ENCODE measurements around the gene PCDHB13. TPM values are rescaled to one million over a fixed set of nuclear protein-coding genes. Genes with fewer than 3 reads are reported as not detected.

The PCDHB13 gene
- total RNA-seq, 1 donor from 2014 or later = 0.02 TPM

DNA sequence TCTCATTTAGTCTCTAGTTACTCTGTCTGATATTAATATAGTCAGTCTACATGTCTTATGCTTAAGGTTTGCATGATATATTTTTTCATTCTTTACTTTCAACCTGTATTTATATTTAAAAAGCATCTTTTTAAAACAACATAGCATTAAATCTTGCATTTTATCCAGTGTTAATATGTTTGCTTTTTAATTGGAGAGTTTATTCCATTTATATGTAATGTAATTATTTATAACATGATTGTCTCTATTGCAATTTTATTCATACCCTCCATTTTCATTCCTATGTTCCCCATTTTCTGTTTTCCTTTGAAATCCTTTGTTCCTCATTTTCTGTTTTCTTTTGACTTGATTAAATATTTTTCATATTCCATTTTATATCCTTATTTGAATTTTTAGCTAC lies 44.7 kb downstream of the PCDHB13 start:
- Mint-ChIP-seq H3K9me3 (peaks cover 78% of the 10 kb centered on the region), H3K4me1 (ENCODE audit: low read depth) (no peaks in the 10 kb centered on the region), H3K4me3 (ENCODE audit: low read depth) (no peak overlapping the region), H3K27me3 (ENCODE audit: low read depth) (no peaks in the 10 kb centered on the region), H3K36me3 (ENCODE audit: low read depth) (no peaks in the 10 kb centered on the region), H3K27ac (no peak overlapping the region)
- intact Hi-C loops (cut with micrococcal nuclease) = no loop called here
- no peak for DNase-seq (ENCODE audit: low spot score)

DNA sequence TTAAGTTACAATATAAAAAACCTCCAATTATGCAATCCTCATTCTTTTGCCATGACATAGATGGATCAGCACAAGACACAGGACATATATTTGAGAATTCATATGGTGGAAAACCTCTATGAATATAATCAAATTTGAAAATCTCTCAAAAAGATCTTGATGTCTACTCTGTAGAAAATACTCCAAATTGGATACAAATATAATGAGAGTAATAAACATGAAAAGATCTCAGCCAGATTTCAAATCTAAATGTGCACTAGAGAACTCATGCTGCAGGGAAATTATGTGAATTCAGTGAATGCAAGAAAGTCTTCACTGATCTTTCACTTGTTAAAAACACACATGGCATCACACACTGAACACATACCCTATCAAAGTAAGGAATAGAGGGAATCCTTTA lies 45.2 kb downstream of the PCDHB13 start:
- Mint-ChIP-seq H3K4me3 (ENCODE audit: low read depth) (no peak overlapping the region), H3K27ac (no peak overlapping the region), H3K36me3 (ENCODE audit: low read depth) (no peaks in the 10 kb centered on the region), H3K9me3 (peaks cover 80% of the 10 kb centered on the region), H3K4me1 (ENCODE audit: low read depth) (no peaks in the 10 kb centered on the region), H3K27me3 (ENCODE audit: low read depth) (no peaks in the 10 kb centered on the region)
- intact Hi-C loops (cut with micrococcal nuclease) = no loop called here
- DNase-seq (ENCODE audit: low spot score) = no peak

DNA sequence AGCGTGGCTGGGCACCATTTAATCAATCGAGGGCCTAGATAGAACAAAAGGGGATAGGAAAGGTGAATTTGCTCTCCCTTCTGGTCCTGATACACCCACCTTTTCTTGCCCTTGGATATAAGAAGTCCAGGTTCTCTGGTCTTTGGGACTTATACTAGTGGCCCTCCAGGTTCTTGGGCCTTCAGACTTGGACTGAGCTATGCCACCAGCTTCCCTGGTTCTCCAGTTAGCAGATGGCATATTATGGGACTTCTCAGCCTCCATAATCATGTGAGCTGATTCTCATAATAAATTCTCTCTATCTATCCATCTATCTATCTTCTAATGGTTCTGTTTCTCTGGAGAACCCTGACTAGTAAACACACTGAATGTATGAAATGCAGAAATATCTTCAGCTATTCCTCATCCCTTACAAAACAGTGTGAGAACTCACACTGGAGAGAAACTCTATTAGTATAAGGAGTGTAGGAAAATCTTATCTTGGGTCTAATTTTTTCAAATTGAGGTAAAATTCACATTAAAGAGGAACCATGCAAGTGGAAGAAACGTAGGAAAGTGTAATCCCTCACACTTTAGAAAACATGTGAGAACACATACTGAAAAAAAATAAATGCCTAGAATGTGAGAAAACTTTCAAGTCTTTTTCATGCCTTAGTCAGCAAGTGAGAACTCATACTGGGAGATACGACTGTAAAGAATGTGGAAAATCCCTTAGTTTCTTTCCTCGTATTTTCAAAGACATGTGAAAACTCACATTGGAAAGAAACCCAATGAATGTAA lies 46.9 kb downstream of the PCDHB13 start:
- Mint-ChIP-seq H3K4me3 (ENCODE audit: low read depth) (no peak overlapping the region), H3K9me3 (peaks cover 71% of the 10 kb centered on the region)

DNA sequence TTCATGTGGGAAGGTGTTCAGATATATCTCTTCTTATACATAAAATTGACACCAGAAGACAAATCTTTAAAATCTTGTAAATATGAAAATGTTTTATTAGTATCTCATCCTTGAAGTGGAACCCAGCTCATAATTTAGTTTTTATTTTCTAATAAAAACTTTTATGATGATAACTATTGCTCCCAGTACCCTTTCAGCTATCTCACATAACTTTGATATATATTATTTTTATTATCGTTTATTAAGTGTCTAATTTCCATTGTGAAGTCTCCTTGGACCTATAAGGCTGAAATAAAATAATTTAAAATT lies 47.5 kb downstream of the PCDHB13 start:
- H3K4me3 Mint-ChIP-seq (ENCODE audit: low read depth) = no peak overlapping the region
- no peak overlapping the region for H3K27ac Mint-ChIP-seq
- H3K27me3 Mint-ChIP-seq (ENCODE audit: low read depth) = no peaks in the 10 kb centered on the region
- H3K9me3 Mint-ChIP-seq = peaks cover 72% of the 10 kb centered on the region
- H3K36me3 Mint-ChIP-seq (ENCODE audit: low read depth) = no peaks in the 10 kb centered on the region
- no peak for DNase-seq (ENCODE audit: low spot score)
- intact Hi-C loops (cut with micrococcal nuclease) = no loop called here
- no peaks in the 10 kb centered on the region for H3K4me1 Mint-ChIP-seq (ENCODE audit: low read depth)

More for the DNA sequence above, 46.9 kb downstream of the PCDHB13 start:
- no peaks in the 10 kb centered on the region for H3K27me3 Mint-ChIP-seq (ENCODE audit: low read depth)
- intact Hi-C loops (cut with micrococcal nuclease) = no loop called here
- no peaks in the 10 kb centered on the region for H3K4me1 Mint-ChIP-seq (ENCODE audit: low read depth)
- no peak overlapping the region for H3K27ac Mint-ChIP-seq
- H3K36me3 Mint-ChIP-seq (ENCODE audit: low read depth) = no peaks in the 10 kb centered on the region
- no peak for DNase-seq (ENCODE audit: low spot score)

Other genes starting within 250 kb of the PCDHB13 start
- not detected in 2 replicates for gene PCDHAC2, start 247.4 kb upstream of the PCDHB13 start, total RNA-seq
- gene PCDHB1, start 162.5 kb upstream of the PCDHB13 start, total RNA-seq = not detected in 2 replicates
- 0.11 and 0.25 TPM in 2 replicates for gene PCDHB2, start 119.3 kb upstream of the PCDHB13 start, total RNA-seq
- gene PCDHB3, start 113.4 kb upstream of the PCDHB13 start, total RNA-seq = not detected in 2 replicates
- not detected in 2 replicates for gene PCDHB4, start 92.1 kb upstream of the PCDHB13 start, total RNA-seq
- gene PCDHB5, start 78.7 kb upstream of the PCDHB13 start, total RNA-seq = not detected in 2 replicates
- gene PCDHB6, start 63.9 kb upstream of the PCDHB13 start, total RNA-seq = not detected in 2 replicates
- 0.07 TPM in 1 of 2 replicates, not detected in the other for gene PCDHB7, start 41.3 kb upstream of the PCDHB13 start, total RNA-seq
- gene PCDHB8, start 36.1 kb upstream of the PCDHB13 start, total RNA-seq = not detected in 2 replicates
- not detected in 2 replicates for gene PCDHB16, start 31.5 kb upstream of the PCDHB13 start, total RNA-seq
- not detected in 2 replicates for gene PCDHB9, start 26.8 kb upstream of the PCDHB13 start, total RNA-seq
- not detected in 2 replicates for gene PCDHB10, start 21.6 kb upstream of the PCDHB13 start, total RNA-seq
- not detected in 2 replicates for gene PCDHB11, start 14.3 kb upstream of the PCDHB13 start, total RNA-seq
- gene PCDHB12, start 5.2 kb upstream of the PCDHB13 start, total RNA-seq = not detected in 2 replicates
- not detected in 2 replicates for gene PCDHB14, start 9.4 kb downstream of the PCDHB13 start, total RNA-seq
- gene PCDHB15, start 31.5 kb downstream of the PCDHB13 start, total RNA-seq = not detected in 2 replicates
- gene SLC25A2, start 90.1 kb downstream of the PCDHB13 start, total RNA-seq = 0.16 TPM in 1 of 2 replicates, not detected in the other
- gene TAF7, start 106.9 kb downstream of the PCDHB13 start, total RNA-seq = 67.1 and 70.5 TPM in 2 replicates
- 0.09 and 0.14 TPM in 2 replicates for gene PCDHGA1, start 116.6 kb downstream of the PCDHB13 start, total RNA-seq
- gene PCDHGA2, start 124.8 kb downstream of the PCDHB13 start, total RNA-seq = 0.09 and 0.11 TPM in 2 replicates
- gene PCDHGA3, start 129.9 kb downstream of the PCDHB13 start, total RNA-seq = 0.11 and 0.16 TPM in 2 replicates
- gene PCDHGB1, start 136.2 kb downstream of the PCDHB13 start, total RNA-seq = 0.16 and 0.48 TPM in 2 replicates
- gene PCDHGA4, start 141.1 kb downstream of the PCDHB13 start, total RNA-seq = 0.44 and 0.57 TPM in 2 replicates
- gene PCDHGB2, start 146.1 kb downstream of the PCDHB13 start, total RNA-seq = 0.85 and 0.91 TPM in 2 replicates
- 0.43 and 0.51 TPM in 2 replicates for gene PCDHGA5, start 150.2 kb downstream of the PCDHB13 start, total RNA-seq
- gene PCDHGB3, start 156.3 kb downstream of the PCDHB13 start, total RNA-seq = 0.46 and 0.85 TPM in 2 replicates
- gene PCDHGA6, start 160.0 kb downstream of the PCDHB13 start, total RNA-seq = 0.48 and 0.55 TPM in 2 replicates
- 0.16 and 0.30 TPM in 2 replicates for gene PCDHGA7, start 168.8 kb downstream of the PCDHB13 start, total RNA-seq
- gene PCDHGB4, start 173.8 kb downstream of the PCDHB13 start, total RNA-seq = 0.28 and 0.34 TPM in 2 replicates
- 0.07 and 0.23 TPM in 2 replicates for gene PCDHGA8, start 178.7 kb downstream of the PCDHB13 start, total RNA-seq
- 0.62 and 0.92 TPM in 2 replicates for gene PCDHGB5, start 184.0 kb downstream of the PCDHB13 start, total RNA-seq
- 0.23 and 0.32 TPM in 2 replicates for gene PCDHGA9, start 188.9 kb downstream of the PCDHB13 start, total RNA-seq
- gene PCDHGB6, start 194.1 kb downstream of the PCDHB13 start, total RNA-seq = 0.21 and 0.34 TPM in 2 replicates
- gene PCDHGA10, start 199.1 kb downstream of the PCDHB13 start, total RNA-seq = 0.21 and 0.34 TPM in 2 replicates
- 0.18 and 0.23 TPM in 2 replicates for gene PCDHGB7, start 203.8 kb downstream of the PCDHB13 start, total RNA-seq
- 0.21 and 0.39 TPM in 2 replicates for gene PCDHGA11, start 207.1 kb downstream of the PCDHB13 start, total RNA-seq
- 0.11 and 0.16 TPM in 2 replicates for gene PCDHGA12, start 216.6 kb downstream of the PCDHB13 start, total RNA-seq

Data from activated T-helper 2 cell treated with anti-CD3 and anti-CD28 coated beads, Interferon-gamma antibody, Interleukin-2, Interleukin-4, amounts not matched to agents 10 μg/mL and 5 μg/mL and 100 μg/mL, durations not matched to agents 14 hours and 24 hours and 36 hours (primary cell).